Measurements from ENCODE around the gene APIP.
A peak's percentile ranks its signal among the peaks of the same experiment; 100 is the strongest.

The APIP gene

DNA sequence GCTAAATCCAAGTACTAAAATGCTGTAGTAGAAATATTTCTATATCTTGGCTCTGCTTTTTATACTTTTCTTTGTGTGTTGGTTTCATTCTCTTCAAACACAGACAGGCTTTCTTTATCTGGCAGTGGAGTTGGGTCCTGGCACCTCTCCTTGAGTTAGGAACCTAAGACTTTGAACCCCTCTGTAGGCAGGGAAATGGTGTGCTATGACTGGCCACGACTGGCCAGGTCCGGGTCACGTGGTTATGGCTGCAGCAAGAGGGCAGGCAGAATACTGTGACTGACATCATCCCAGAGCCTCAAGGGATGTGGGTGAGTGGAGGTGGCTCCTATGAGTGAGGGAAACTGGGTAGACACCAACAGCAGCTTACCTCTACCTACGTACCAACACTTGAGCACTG, 42.0 kb downstream of the APIP start:
- no peak overlapping the region for H3K4me3 ChIP-seq (ENCODE audit: low read length)
- no peak overlapping the region for H2AFZ ChIP-seq (ENCODE audit: low read length)
- no peaks in the 10 kb centered on the region for H3K9me2 ChIP-seq (replicated peaks; ENCODE audit: insufficient read depth, low read length)
- no peak overlapping the region for H3K4me2 ChIP-seq (ENCODE audit: low read depth, low read length)
- no peaks in the 10 kb centered on the region for H3K27me3 ChIP-seq (replicated peaks; ENCODE audit: insufficient read depth, low read length)
- no peak overlapping the region for H3K27ac ChIP-seq (ENCODE audit: low read length)
- no peaks in the 10 kb centered on the region for H4K20me1 ChIP-seq (ENCODE audit: insufficient read depth, low read length)
- no peaks in the 10 kb centered on the region for H3K79me2 ChIP-seq (ENCODE audit: low read length)
- no peaks in the 10 kb centered on the region for H3K9me3 ChIP-seq (replicated peaks; ENCODE audit: insufficient read depth, low read length)
- no peak overlapping the region for H3K9ac ChIP-seq (ENCODE audit: low read length)
- DNase-seq, result no peak
- no peaks in the 10 kb centered on the region for H3K36me3 ChIP-seq (replicated peaks; ENCODE audit: insufficient read depth, low read length)
- TF ChIP-seq EZH2 (optimal IDR thresholded peaks at IDR 0.05; ENCODE audit: low read depth, low read length) (no peak), EZH2phosphoT487 (IDR thresholded peaks at IDR 0.05; ENCODE audit: low read length) (no peak)
- TF ChIP-seq, protein P1, sequence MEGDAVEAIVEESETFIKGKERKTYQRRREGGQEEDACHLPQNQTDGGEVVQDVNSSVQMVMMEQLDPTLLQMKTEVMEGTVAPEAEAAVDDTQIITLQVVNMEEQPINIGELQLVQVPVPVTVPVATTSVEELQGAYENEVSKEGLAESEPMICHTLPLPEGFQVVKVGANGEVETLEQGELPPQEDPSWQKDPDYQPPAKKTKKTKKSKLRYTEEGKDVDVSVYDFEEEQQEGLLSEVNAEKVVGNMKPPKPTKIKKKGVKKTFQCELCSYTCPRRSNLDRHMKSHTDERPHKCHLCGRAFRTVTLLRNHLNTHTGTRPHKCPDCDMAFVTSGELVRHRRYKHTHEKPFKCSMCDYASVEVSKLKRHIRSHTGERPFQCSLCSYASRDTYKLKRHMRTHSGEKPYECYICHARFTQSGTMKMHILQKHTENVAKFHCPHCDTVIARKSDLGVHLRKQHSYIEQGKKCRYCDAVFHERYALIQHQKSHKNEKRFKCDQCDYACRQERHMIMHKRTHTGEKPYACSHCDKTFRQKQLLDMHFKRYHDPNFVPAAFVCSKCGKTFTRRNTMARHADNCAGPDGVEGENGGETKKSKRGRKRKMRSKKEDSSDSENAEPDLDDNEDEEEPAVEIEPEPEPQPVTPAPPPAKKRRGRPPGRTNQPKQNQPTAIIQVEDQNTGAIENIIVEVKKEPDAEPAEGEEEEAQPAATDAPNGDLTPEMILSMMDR (IDR thresholded peaks at IDR 0.05; ENCODE audit: low read length), result no peak
- no peaks in the 10 kb centered on the region for H3K4me1 ChIP-seq (ENCODE audit: low read length)
- H3F3A ChIP-seq (ENCODE audit: insufficient read depth, low read length), result no peaks in the 10 kb centered on the region

DNA sequence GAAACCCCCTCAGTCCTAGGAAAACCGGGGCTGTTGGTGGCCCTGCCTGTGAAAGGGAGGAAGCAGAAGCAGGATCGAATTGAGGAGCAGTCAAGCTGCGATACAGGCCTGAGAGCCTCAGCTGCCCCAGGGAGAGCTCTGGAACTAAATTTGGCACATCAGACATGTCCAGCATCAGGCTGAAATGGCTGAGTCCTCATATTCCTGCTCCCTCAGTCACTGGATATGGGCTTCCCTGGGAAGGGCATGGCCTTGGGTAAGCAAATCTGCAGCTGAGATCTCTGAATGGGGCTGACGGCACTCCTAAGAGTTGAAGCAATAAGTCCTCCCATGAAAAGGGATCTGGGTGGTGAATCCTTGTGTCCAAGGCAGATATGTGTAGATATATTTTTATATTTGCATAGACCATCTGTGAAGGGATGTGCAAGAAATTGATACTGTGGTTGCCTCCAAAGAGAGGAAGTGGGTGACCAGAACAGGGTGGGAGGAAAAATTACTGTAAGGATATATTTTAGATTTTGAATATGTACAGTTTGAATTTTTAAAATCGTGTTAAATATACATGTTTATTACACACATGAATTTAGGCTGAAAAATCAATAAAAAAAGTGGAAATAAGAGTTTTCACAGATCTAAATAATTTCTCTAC, 45.5 kb downstream of the APIP start:
- Histone ChIP-seq H3K4me2 (ENCODE audit: low read depth, low read length) (no peak overlapping the region), H4K20me1 (ENCODE audit: insufficient read depth, low read length) (no peaks in the 10 kb centered on the region), H3K9me2 (replicated peaks; ENCODE audit: insufficient read depth, low read length) (no peaks in the 10 kb centered on the region), H3K9me3 (replicated peaks; ENCODE audit: insufficient read depth, low read length) (no peaks in the 10 kb centered on the region), H3K9ac (ENCODE audit: low read length) (no peak overlapping the region), H2AFZ (ENCODE audit: low read length) (no peak overlapping the region), H3K27ac (ENCODE audit: low read length) (no peak overlapping the region), H3K4me1 (ENCODE audit: low read length) (no peaks in the 10 kb centered on the region), H3K27me3 (replicated peaks; ENCODE audit: insufficient read depth, low read length) (no peaks in the 10 kb centered on the region), H3K79me2 (ENCODE audit: low read length) (no peaks in the 10 kb centered on the region), H3K36me3 (replicated peaks; ENCODE audit: insufficient read depth, low read length) (no peaks in the 10 kb centered on the region), H3K4me3 (ENCODE audit: low read length) (no peak overlapping the region), H3F3A (ENCODE audit: insufficient read depth, low read length) (no peaks in the 10 kb centered on the region)
- no peak for DNase-seq
- TF ChIP-seq EZH2phosphoT487 (IDR thresholded peaks at IDR 0.05; ENCODE audit: low read length) (no peak), EZH2 (optimal IDR thresholded peaks at IDR 0.05; ENCODE audit: low read depth, low read length) (no peak)
- TF ChIP-seq, protein P1 (IDR thresholded peaks at IDR 0.05; ENCODE audit: low read length), result no peak

DNA sequence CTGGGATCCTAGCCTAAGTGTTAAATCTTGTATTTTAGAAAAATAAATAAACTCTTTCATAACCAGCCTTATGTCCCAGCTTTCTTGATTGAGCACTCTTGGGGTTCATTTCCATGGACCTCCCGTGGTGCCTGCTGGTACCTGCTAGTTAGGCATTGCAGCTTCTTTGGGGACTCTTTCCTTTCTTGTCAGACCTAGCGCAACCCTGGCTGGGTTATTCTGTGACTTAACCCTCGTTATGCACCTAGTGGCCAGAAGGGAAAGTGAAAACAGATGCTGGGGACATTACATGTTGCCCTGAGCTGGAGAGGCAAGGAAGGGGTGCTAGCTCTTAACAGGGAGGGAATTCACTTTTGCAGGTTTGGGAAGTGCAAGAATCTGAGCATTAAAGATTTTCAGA, 46.8 kb downstream of the APIP start:
- H3K4me1 ChIP-seq (ENCODE audit: low read length), result no peaks in the 10 kb centered on the region
- H3K27me3 ChIP-seq (replicated peaks; ENCODE audit: insufficient read depth, low read length), result no peaks in the 10 kb centered on the region
- no peaks in the 10 kb centered on the region for H4K20me1 ChIP-seq (ENCODE audit: insufficient read depth, low read length)
- DNase-seq, result no peak
- no peaks in the 10 kb centered on the region for H3K79me2 ChIP-seq (ENCODE audit: low read length)
- H3K4me2 ChIP-seq (ENCODE audit: low read depth, low read length), result no peak overlapping the region
- no peaks in the 10 kb centered on the region for H3K9me2 ChIP-seq (replicated peaks; ENCODE audit: insufficient read depth, low read length)
- no peaks in the 10 kb centered on the region for H3K9me3 ChIP-seq (replicated peaks; ENCODE audit: insufficient read depth, low read length)
- TF ChIP-seq, protein P1 (IDR thresholded peaks at IDR 0.05; ENCODE audit: low read length), result peak; percentile 30
- TF ChIP-seq EZH2phosphoT487 (IDR thresholded peaks at IDR 0.05; ENCODE audit: low read length) (no peak), EZH2 (optimal IDR thresholded peaks at IDR 0.05; ENCODE audit: low read depth, low read length) (no peak)
- H3K36me3 ChIP-seq (replicated peaks; ENCODE audit: insufficient read depth, low read length), result no peaks in the 10 kb centered on the region
- no peaks in the 10 kb centered on the region for H3F3A ChIP-seq (ENCODE audit: insufficient read depth, low read length)
- no peak overlapping the region for H3K27ac ChIP-seq (ENCODE audit: low read length)
- no peak overlapping the region for H3K9ac ChIP-seq (ENCODE audit: low read length)
- no peak overlapping the region for H2AFZ ChIP-seq (ENCODE audit: low read length)
- no peak overlapping the region for H3K4me3 ChIP-seq (ENCODE audit: low read length)
